A673 (cell line): ENCODE data around the gene CTLA4.

Source experiments
- CTCF ChIP-seq: fragments of 300-800, 200-600 bp; sonication (generic); conservative IDR thresholded peaks from 2 replicates; pipeline ENCODE4 v1.5.1; 2017; ENCODE audit warnings: low read depth, mild to moderate bottlenecking, antibody characterized with exemption, low read length, moderate library complexity, mixed read lengths
- EZH2 ChIP-seq: fragments of 200-600 bp; sonication (generic); IDR thresholded peaks from 2 replicates; pipeline ENCODE4 v1.6.1; 2017; ENCODE audit warnings: borderline replicate concordance, low read depth, mild to moderate bottlenecking, mixed read lengths, antibody characterized with exemption, low read length; ENCODE audit not compliant: poor library complexity, severe bottlenecking

GRCh38 chr2:203873921-203874631 is 6.5 kb downstream of the CTLA4 start:
- TF ChIP-seq CTCF: no peak
- TF ChIP-seq EZH2: no peak
